Endodermal cell (in vitro differentiated cells): Measurements from ENCODE around the gene UNK. TPM values are rescaled to one million over a fixed set of nuclear protein-coding genes. Genes with fewer than 3 reads are reported as not detected.

Experiments used
- DNase-seq: peaks from one replicate; pipeline ENCODE4 v3.0.0-alpha.2; 2017
- H3K27ac ChIP-seq: 2 replicates; pipeline ENCODE4 v1.5.1; 2013; ENCODE audit warnings: mild to moderate bottlenecking, low read depth, low read length, moderate library complexity
- H3K27me3 ChIP-seq: 2 replicates; pipeline ENCODE4 v1.6.1; 2013; ENCODE audit warnings: mild to moderate bottlenecking, low read length, moderate library complexity; ENCODE audit not compliant: insufficient read depth, control insufficient read depth, poor library complexity, severe bottlenecking
- H3K36me3 ChIP-seq: 2 replicates; pipeline ENCODE4 v1.7.0; 2013; ENCODE audit warnings: mild to moderate bottlenecking, low read length, moderate library complexity; ENCODE audit not compliant: control insufficient read depth, insufficient read depth
- H3K4me1 ChIP-seq: one replicate; pipeline ENCODE4 v1.7.0; 2013; ENCODE audit warnings: low read length; ENCODE audit not compliant: control insufficient read depth, insufficient read depth
- H3K4me3 ChIP-seq: 2 replicates; pipeline ENCODE4 v1.5.1; 2013; ENCODE audit warnings: mild to moderate bottlenecking, low read length, moderate library complexity
- H3K9ac ChIP-seq: 2 replicates; pipeline ENCODE4 v1.6.1; 2013; ENCODE audit warnings: mild to moderate bottlenecking, low read length, moderate library complexity; ENCODE audit not compliant: poor library complexity, severe bottlenecking; ENCODE audit errors: extremely low read depth
- H3K9me3 ChIP-seq: 2 replicates; pipeline ENCODE4 v1.6.1; 2013; ENCODE audit warnings: mild to moderate bottlenecking, low read length, moderate library complexity; ENCODE audit not compliant: control insufficient read depth
- H3K27ac Mint-ChIP-seq: 2 replicates; pipeline ENCODE4 v1.8.0; 2020; ENCODE audit warnings: mixed read lengths
- H3K27me3 Mint-ChIP-seq: 2 replicates; pipeline ENCODE4 v1.8.0; 2021; ENCODE audit warnings: mild to moderate bottlenecking, mixed read lengths; ENCODE audit not compliant: insufficient read depth
- H3K36me3 Mint-ChIP-seq: 2 replicates; pipeline ENCODE4 v1.8.0; 2020; ENCODE audit warnings: low read depth, mixed read lengths
- H3K4me1 Mint-ChIP-seq: 2 replicates; pipeline ENCODE4 v1.8.0; 2020; ENCODE audit warnings: mixed read lengths
- H3K4me3 Mint-ChIP-seq: 2 replicates; pipeline ENCODE4 v1.8.0; 2020; ENCODE audit warnings: mild to moderate bottlenecking, moderate library complexity, mixed read lengths
- H3K9me3 Mint-ChIP-seq: 2 replicates; pipeline ENCODE4 v1.8.0; 2020; ENCODE audit warnings: mild to moderate bottlenecking, mixed read lengths
- WGBS, 2 experiments: methylation state at CpG; one replicate each; pipeline versions ENCODE4 v1.1.5 to v1.1.7; 2013; ENCODE audit warnings: missing lambda C conversion rate in 2 of 2, mixed read lengths in 1 of 2; ENCODE audit not compliant: insufficient coverage in 1 of 2, insufficient read length in 1 of 2; 5-methylcytosine and 5-hydroxymethylcytosine counted together
- total RNA-seq, 2 donors: library from RNA; stranded (reverse); fragmentation: NEBNext Ultra II Directional in 1 of 2; extraction: Animal tissue kit (Norgen Biotek cat#: 25700) in 1 of 2; gene quantifications; 2 replicates in 1 of 2; 3 replicates in 1 of 2; pipeline ENCODE4 v1.2.1, GENCODE V29; 2021
- TF ChIP-seq, protein P1 (sequence below): fragments of 200-600 bp; sonication (generic); conservative IDR thresholded peaks from 2 replicates; pipeline ENCODE4 v1.5.0; 2021; ENCODE audit warnings: antibody characterized with exemption, mild to moderate bottlenecking

Gene UNK
- total RNA-seq, 2 donors from 2014 or later, result 38.0 to 39.0 TPM

DNA sequence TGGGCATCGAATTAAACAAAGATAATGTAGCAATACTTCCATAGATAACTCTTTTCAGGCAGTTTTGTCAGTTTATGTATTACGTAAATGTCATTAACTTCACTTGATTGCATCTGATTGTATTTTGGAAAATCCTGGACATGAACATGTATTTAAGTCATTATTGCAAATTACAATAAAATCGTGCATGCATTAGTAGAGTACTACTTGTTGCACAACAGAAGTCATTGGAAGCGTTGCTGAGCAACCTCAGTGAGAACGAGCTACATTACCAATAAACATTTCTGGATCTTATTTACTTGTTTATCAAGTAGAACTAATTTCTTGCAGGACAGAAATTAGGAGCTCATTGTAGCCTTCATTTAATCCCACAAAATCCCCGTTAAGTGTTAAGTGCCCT is 6.6 kb downstream of the UNK start:
- H3K9me3 Mint-ChIP-seq, result no peaks in the 10 kb centered on the region
- H3K36me3 Mint-ChIP-seq, result peaks cover 41% of the 10 kb centered on the region
- no peaks in the 10 kb centered on the region for H3K27me3 ChIP-seq
- peaks cover 3% of the 10 kb centered on the region for H3K4me1 ChIP-seq
- peaks cover 38% of the 10 kb centered on the region for H3K36me3 ChIP-seq
- no peak overlapping the region for H3K4me3 ChIP-seq
- no peak overlapping the region for H3K4me3 Mint-ChIP-seq
- no peaks in the 10 kb centered on the region for H3K9me3 ChIP-seq
- H3K9ac ChIP-seq, result no peak overlapping the region
- TF ChIP-seq, protein P1, sequence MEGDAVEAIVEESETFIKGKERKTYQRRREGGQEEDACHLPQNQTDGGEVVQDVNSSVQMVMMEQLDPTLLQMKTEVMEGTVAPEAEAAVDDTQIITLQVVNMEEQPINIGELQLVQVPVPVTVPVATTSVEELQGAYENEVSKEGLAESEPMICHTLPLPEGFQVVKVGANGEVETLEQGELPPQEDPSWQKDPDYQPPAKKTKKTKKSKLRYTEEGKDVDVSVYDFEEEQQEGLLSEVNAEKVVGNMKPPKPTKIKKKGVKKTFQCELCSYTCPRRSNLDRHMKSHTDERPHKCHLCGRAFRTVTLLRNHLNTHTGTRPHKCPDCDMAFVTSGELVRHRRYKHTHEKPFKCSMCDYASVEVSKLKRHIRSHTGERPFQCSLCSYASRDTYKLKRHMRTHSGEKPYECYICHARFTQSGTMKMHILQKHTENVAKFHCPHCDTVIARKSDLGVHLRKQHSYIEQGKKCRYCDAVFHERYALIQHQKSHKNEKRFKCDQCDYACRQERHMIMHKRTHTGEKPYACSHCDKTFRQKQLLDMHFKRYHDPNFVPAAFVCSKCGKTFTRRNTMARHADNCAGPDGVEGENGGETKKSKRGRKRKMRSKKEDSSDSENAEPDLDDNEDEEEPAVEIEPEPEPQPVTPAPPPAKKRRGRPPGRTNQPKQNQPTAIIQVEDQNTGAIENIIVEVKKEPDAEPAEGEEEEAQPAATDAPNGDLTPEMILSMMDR, result no peak
- H3K4me1 Mint-ChIP-seq, result peaks cover 14% of the 10 kb centered on the region
- H3K27me3 Mint-ChIP-seq, result no peaks in the 10 kb centered on the region
- WGBS, 2 experiments, result 96 to 97% methylated on average over 5 of the region's 6 CpGs
- no peak overlapping the region for H3K27ac ChIP-seq
- no peak for DNase-seq
- no peak overlapping the region for H3K27ac Mint-ChIP-seq

DNA sequence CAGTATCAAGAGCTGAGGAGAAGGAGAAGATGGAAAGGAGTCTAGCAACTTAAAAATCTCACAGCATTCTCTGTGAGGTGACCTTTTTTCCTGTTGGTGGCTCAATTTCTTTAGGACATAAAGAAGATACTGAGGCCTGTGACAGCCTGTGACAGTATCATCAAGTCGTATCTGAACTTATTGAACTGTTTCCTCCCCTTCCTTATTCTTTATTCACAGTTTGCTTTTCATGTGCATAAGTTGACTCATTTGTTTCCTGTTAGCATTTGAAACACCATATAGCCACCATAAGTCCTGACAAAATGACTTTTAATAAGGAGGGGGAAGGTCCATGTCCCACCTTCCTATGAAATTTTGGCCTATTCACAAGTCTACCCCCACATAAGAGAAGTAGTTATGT is 8.9 kb downstream of the UNK start:
- H3K36me3 Mint-ChIP-seq, result peaks cover 50% of the 10 kb centered on the region

DNA sequence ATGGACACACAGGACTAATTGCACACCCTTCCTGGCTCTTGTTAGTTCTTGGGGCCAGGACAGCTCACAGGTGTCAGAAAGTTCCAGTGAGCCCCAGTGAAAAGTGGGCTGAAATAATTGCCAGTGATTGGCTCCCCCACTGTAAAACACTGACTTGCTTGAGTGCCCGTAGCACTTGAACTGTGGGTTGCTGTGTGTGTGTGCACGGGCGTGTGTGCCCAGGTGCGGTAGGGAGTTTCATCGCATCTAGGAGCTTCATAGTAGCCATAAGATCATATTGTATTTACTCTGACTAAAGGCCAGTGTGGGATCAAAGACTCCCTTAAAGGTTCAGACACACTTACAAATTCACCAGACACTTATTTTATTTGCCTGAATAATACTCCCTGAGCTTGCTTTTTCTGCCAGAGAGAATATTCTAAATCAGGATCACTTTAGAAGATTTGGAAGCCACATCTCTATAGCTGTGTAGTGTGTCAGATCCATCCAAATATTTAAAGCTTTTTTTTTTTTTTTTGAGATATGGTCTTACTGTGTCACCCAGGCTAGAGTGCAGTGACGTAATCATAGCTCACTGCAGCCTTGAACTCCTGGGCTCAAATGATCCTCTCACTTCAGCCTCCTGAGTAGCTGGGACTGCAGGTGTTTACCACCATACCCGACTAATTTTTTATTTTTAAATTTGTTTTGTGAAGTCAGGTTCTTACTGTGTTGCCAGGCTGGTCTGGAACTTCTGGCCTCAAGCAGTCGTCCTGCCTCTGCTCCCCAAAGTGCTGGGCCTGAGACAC is 11.4 kb downstream of the UNK start:
- Mint-ChIP-seq H3K27ac (no peak overlapping the region), H3K27me3 (no peaks in the 10 kb centered on the region)

More for the DNA sequence above, 8.9 kb downstream of the UNK start:
- peaks cover 54% of the 10 kb centered on the region for H3K36me3 ChIP-seq
- H3K9ac ChIP-seq, result no peak overlapping the region
- Mint-ChIP-seq H3K9me3 (no peaks in the 10 kb centered on the region), H3K4me3 (no peak overlapping the region), H3K4me1 (peaks cover 9% of the 10 kb centered on the region), H3K27ac (no peak overlapping the region), H3K27me3 (no peaks in the 10 kb centered on the region)
- TF ChIP-seq, protein P1, result no peak
- no peak overlapping the region for H3K4me3 ChIP-seq
- no peaks in the 10 kb centered on the region for H3K9me3 ChIP-seq
- 92% methylated on average over 1 of the region's 1 CpG; no CpG with 5 or more reads in 1 of the 2 experiments for WGBS, 2 experiments
- no peaks in the 10 kb centered on the region for H3K27me3 ChIP-seq
- H3K27ac ChIP-seq, result no peak overlapping the region
- H3K4me1 ChIP-seq, result peaks cover 3% of the 10 kb centered on the region
- no peak for DNase-seq

More for the DNA sequence above, 11.4 kb downstream of the UNK start:
- Histone ChIP-seq H3K36me3 (peaks cover 64% of the 10 kb centered on the region), H3K9me3 (no peaks in the 10 kb centered on the region), H3K9ac (no peak overlapping the region), H3K27ac (no peak overlapping the region), H3K27me3 (no peaks in the 10 kb centered on the region), H3K4me1 (peaks cover 3% of the 10 kb centered on the region), H3K4me3 (no peak overlapping the region)
- H3K4me1 Mint-ChIP-seq, result peaks cover 7% of the 10 kb centered on the region
- 92 to 96% methylated on average over 4 to 8 of the region's 8 CpGs for WGBS, 2 experiments
- TF ChIP-seq, protein P1, result no peak
- DNase-seq, result no peak
- H3K9me3 Mint-ChIP-seq, result no peaks in the 10 kb centered on the region
- peaks cover 61% of the 10 kb centered on the region for H3K36me3 Mint-ChIP-seq
- H3K4me3 Mint-ChIP-seq, result no peak overlapping the region
